PC-3 (cell line): Measurements from ENCODE around the gene EZR. TPM values are rescaled to one million over a fixed set of nuclear protein-coding genes. Genes with fewer than 3 reads are reported as not detected.

Experiments
- ATAC-seq: fragments of 200-7000 bp; cut with Tn5 transposase; 2 replicates; pipeline ENCODE4 v1.9.1; 2020; ENCODE audit warnings: mild to moderate bottlenecking, moderate library complexity
- BruUV-seq: library from RNA; stranded (reverse); fragments of 400-500 nt; replicated peaks from 2 replicates; lab custom pipeline; 2021; lab: Mats Ljungman, UMichigan
- CTCF ChIA-PET: fragments of 300-600 bp; sonication (Branson Sonifier 250); formaldehyde crosslinking; loops from one replicate; lab custom pipeline; 2022; ENCODE audit warnings: antibody characterized with exemption; lab: Charles Lee
- POLR2A ChIA-PET: fragments of 300-600 bp; sonication (Branson Sonifier 250); formaldehyde crosslinking; loops from one replicate; lab custom pipeline; 2022; ENCODE audit warnings: antibody characterized with exemption; ENCODE audit not compliant: unreplicated experiment; lab: Charles Lee
- DNase-seq: peaks from one replicate; pipeline ENCODE4 v3.0.0-alpha.2; 2015
- H2AFZ ChIP-seq: fragments of 300-600 bp; sonication (generic); 2 replicates; pipeline ENCODE4 v1.6.0; 2016; ENCODE audit warnings: antibody characterized with exemption, low read length
- H3F3A ChIP-seq: fragments of 300-600 bp; sonication (generic); one replicate; pipeline ENCODE4 v1.6.0; 2017; ENCODE audit warnings: antibody characterized with exemption, low read length, control low read depth, mild to moderate bottlenecking; ENCODE audit not compliant: unreplicated experiment
- H3K27ac ChIP-seq: fragments of 300-600 bp; sonication (generic); 2 replicates; pipeline ENCODE4 v1.5.1; 2016; ENCODE audit warnings: mild to moderate bottlenecking, low read length
- H3K27me3 ChIP-seq: fragments of 300-600 bp; sonication (generic); 2 replicates; pipeline ENCODE4 v1.6.1; 2016; ENCODE audit warnings: low read length, mixed read lengths
- H3K36me3 ChIP-seq: fragments of 300-600 bp; sonication (generic); 2 replicates; pipeline ENCODE4 v1.6.1; 2016; ENCODE audit warnings: low read depth, mixed run types, low read length, mixed read lengths
- H3K4me1 ChIP-seq: fragments of 300-600 bp; sonication (generic); 2 replicates; pipeline ENCODE4 v1.5.1; 2016; ENCODE audit warnings: low read length; ENCODE audit not compliant: insufficient read depth
- H3K4me2 ChIP-seq: fragments of 300-600 bp; sonication (generic); 2 replicates; pipeline ENCODE4 v1.6.0; 2016; ENCODE audit warnings: low read length
- H3K4me3 ChIP-seq: fragments of 300-600 bp; sonication (generic); 2 replicates; pipeline ENCODE4 v1.5.1; 2016; ENCODE audit warnings: mild to moderate bottlenecking, low read length, mixed read lengths
- H3K79me2 ChIP-seq: fragments of 300-600 bp; sonication (generic); 2 replicates; pipeline ENCODE4 v1.6.1; 2017; ENCODE audit warnings: low read length, mixed read lengths
- H3K9ac ChIP-seq: fragments of 300-600 bp; sonication (generic); 2 replicates; pipeline ENCODE4 v1.6.0; 2016; ENCODE audit warnings: mild to moderate bottlenecking, low read length
- H3K9me2 ChIP-seq: fragments of 300-600 bp; sonication (generic); replicated peaks from 2 replicates; pipeline ENCODE4 v1.6.1; 2016; ENCODE audit warnings: mixed run types, low read length, mixed read lengths
- H3K9me3 ChIP-seq: fragments of 300-600 bp; sonication (generic); 2 replicates; pipeline ENCODE4 v1.6.1; 2016; ENCODE audit warnings: low read length, mixed read lengths
- H4K20me1 ChIP-seq: fragments of 300-600 bp; sonication (generic); 2 replicates; pipeline ENCODE4 v1.6.1; 2016; ENCODE audit warnings: low read length, mixed read lengths
- CTCF ChIP-seq: fragments of 300-600 bp; sonication (generic); conservative IDR thresholded peaks from 2 replicates; pipeline ENCODE4 v1.5.1; 2017; ENCODE audit warnings: antibody characterized with exemption, low read depth, mild to moderate bottlenecking, low read length
- EZH2 ChIP-seq: fragments of 300-600 bp; sonication (generic); IDR thresholded peaks from one replicate; pipeline ENCODE4 v1.6.1; 2017; ENCODE audit warnings: antibody characterized with exemption, mild to moderate bottlenecking, low read length; ENCODE audit not compliant: unreplicated experiment
- EZH2phosphoT487 ChIP-seq: fragments of 300-600 bp; sonication (generic); IDR thresholded peaks from 2 replicates; pipeline ENCODE4 v1.6.1; 2018; ENCODE audit warnings: mild to moderate bottlenecking, antibody characterized with exemption, low read length, borderline replicate concordance
- intact Hi-C: fragments of 100-400 bp; cut with micrococcal nuclease; formaldehyde crosslinking; loops from 2 replicates; pipeline ENCODE4 v1.9.0; 2023
- total RNA-seq: library from RNA; depleted of rRNA; stranded (reverse); fragments of >200 nt; gene quantifications from 2 replicates; pipeline ENCODE4 v1.2.3, GENCODE V29; 2014

The EZR gene
- total RNA-seq, 1 experiment from 2014 or later, result 182 TPM

DNA sequence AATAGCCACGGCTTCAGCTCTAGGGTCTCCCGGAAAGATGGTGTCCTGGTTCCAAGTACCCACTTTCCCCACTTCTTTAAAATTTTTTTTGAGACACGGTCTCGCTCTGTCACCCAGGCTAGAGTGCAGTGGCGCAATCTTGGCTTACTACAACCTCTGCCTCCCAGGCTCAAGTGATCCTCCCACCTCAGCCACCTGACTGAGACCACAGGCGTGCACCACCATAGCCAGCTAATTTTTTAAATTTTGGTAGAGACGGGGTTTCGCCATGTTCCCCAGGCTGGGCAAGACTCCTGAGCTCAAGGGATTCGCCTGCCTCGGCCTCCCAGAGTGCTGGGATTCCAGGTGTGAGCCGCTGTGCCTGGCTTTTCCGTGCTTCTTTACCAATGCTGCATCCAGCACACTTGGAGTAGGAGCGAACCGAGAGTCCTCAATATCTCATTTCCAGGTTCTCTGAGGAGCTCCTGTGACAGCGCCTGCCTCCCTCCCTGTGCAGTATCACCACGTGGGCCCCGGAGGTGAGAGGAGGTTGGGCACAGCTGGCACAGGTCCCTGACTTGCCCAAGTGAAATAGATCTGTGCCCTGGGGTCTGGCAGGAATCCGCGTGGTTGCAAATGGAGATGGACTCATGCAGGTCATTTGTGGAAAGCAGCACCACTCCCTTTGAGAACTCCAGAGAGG is 37.3 kb downstream of the EZR start:
- Histone ChIP-seq H3F3A (peaks cover 6% of the 10 kb centered on the region), H3K4me2 (peak overlapping the region; percentile 38; the same call in 1 of the 2 replicates), H3K79me2 (peaks cover 79% of the 10 kb centered on the region), H3K27ac (peak overlapping the region; percentile 58), H3K9ac (no peak overlapping the region), H3K9me3 (no peaks in the 10 kb centered on the region), H2AFZ (no peak overlapping the region), H3K27me3 (no peaks in the 10 kb centered on the region), H3K4me3 (0 out of 2 replicates have a peak overlapping the region, but pooled peaks have one; percentile 5), H3K4me1 (peaks cover 46% of the 10 kb centered on the region), H4K20me1 (peaks cover 37% of the 10 kb centered on the region), H3K9me2 (no peaks in the 10 kb centered on the region), H3K36me3 (peaks cover 83% of the 10 kb centered on the region)
- ChIA-PET CTCF (no interaction called here), POLR2A (no interaction called here)
- TF ChIP-seq EZH2phosphoT487, result no peak
- no peak for TF ChIP-seq EZH2
- no peak for TF ChIP-seq CTCF
- ATAC-seq (no peak), DNase-seq (no peak)
- intact Hi-C loops, result no loop called here
- no TSS peak for BruUV-seq

DNA sequence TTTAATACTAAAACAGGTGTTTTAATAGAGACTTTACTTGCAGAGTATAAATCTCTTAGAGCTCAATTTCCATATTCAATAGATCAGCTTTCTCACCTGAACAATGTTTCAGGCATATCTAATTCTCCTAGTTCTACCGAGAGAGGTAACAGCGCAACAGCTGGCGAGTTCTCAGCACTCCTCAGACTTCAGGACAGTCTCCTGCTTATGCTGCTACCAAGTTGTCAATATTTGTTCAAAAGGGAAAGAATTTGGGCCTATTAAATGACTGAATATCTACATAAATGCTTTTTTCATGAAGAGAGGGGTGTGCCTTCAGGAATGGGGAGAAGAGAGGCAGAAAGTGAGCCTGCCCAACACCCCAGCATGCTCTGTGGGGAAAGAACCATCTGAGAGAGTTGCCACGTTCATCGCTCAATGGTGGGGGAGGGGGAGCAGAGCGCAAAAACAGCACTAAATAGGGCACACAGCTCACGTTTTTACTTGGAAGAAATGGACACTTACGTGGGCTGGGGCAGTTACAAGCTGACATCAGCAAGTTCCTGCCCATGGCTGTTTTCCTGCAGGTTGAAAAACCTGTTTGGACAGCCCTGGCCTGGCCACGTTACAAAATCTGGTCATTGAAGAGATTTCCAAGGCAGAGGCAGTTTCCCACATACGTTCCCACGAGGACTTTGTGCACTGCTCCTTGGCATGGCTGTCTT is 38.0 kb downstream of the EZR start:
- Histone ChIP-seq H2AFZ (no peak overlapping the region), H3K4me2 (peak overlapping the region; percentile 38; the same call in 1 of the 2 replicates), H3K4me3 (0 out of 2 replicates have a peak overlapping the region, but pooled peaks have one; percentile 5), H3K9me3 (no peaks in the 10 kb centered on the region), H3K4me1 (peaks cover 46% of the 10 kb centered on the region), H3K9me2 (no peaks in the 10 kb centered on the region), H3F3A (peaks cover 6% of the 10 kb centered on the region), H3K27ac (peak overlapping the region; percentile 58), H3K27me3 (no peaks in the 10 kb centered on the region), H4K20me1 (peaks cover 42% of the 10 kb centered on the region), H3K79me2 (peaks cover 80% of the 10 kb centered on the region), H3K9ac (no peak overlapping the region), H3K36me3 (peaks cover 83% of the 10 kb centered on the region)
- intact Hi-C loops, result no loop called here
- no TSS peak for BruUV-seq
- DNase-seq, result peak; percentile 83
- CTCF ChIA-PET, result no interaction called here
- POLR2A ChIA-PET, result interaction anchor here (0.5 kb wide), 1 partner anchor 29 kb away, joined by 4 read pairs; no protein-coding TSS in a partner anchor
- peak; percentile 27 for ATAC-seq
- TF ChIP-seq EZH2 (no peak), EZH2phosphoT487 (no peak), CTCF (no peak)
